GM21576 (cell line): ENCODE measurements around the gene CCDC171.

Experiments
- ATAC-seq: cut with Tn5 transposase; IDR thresholded peaks from one replicate; pipeline ENCODE4 v1.9.1; 2021; ENCODE audit warnings: mild to moderate bottlenecking, moderate library complexity; ENCODE audit not compliant: unreplicated experiment

Gene CCDC171

DNA sequence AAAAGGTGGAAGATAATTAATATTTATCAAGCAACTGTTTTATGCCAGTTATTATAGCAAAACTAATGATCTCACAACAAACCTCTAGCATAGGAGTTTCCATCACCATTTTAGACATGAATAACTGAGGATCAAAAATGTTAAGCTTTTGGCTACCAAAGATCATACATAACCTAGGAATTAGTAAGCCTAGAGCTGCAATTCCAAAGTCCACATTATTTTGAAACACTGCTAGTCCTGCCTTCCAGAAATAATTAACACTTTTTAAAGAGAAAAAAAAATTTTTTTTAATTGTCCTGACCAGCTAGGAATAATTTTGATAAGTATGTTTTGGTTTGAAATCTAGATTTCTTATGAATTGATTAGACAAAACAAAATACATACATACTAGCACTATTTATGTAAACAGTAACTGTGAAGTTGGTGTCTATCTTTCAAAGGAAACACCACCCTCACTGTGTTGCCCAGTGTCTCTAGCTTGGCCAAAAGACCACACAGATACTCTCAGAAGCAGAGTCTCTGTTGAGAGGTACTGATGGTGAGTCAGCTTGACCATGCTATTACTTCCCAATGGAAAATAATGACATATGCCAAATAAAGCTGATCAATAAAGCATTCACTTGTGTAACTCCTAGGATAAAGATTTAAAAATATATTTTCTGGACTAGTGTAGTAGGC is 422.4 kb downstream of the CCDC171 start:
- no peak for ATAC-seq

DNA sequence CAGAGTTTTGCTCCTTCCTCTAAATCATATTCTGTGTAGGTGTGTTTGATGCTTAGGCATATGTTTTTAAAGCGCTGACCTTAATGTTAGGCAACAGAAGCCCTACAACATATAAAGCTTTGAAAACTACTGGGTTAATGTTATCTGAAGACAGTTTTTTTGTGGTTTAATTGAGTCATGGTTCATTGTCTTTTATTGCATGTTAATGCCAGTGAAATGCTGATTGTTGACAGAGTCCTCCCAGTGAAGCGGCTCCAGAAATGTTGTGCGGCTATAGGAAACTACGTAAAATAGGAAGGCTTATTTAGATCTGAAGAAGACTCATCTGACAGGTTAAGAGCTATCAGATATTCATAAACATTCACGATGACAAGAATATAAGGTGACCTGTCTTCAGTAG is 424.6 kb downstream of the CCDC171 start:
- ATAC-seq = no peak

DNA sequence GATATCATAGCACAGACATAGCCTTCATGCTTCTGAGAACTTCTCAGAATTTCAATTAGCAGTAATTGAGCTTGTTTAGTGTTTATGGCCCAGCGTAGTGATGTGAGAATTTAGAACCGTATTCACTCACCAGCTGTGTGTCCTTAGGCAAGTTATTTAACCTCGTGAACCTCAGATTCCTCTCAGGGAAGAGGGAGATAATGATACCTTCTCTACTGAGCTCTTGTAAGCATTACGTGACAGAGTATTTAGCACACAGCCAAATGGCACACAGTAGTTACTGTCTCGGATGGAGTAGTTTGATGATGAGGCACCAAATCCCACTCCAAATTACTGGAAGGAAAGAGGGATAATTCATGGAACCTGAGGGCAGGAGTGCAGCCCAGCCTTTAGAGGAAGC is 429.3 kb downstream of the CCDC171 start:
- ATAC-seq = no peak

DNA sequence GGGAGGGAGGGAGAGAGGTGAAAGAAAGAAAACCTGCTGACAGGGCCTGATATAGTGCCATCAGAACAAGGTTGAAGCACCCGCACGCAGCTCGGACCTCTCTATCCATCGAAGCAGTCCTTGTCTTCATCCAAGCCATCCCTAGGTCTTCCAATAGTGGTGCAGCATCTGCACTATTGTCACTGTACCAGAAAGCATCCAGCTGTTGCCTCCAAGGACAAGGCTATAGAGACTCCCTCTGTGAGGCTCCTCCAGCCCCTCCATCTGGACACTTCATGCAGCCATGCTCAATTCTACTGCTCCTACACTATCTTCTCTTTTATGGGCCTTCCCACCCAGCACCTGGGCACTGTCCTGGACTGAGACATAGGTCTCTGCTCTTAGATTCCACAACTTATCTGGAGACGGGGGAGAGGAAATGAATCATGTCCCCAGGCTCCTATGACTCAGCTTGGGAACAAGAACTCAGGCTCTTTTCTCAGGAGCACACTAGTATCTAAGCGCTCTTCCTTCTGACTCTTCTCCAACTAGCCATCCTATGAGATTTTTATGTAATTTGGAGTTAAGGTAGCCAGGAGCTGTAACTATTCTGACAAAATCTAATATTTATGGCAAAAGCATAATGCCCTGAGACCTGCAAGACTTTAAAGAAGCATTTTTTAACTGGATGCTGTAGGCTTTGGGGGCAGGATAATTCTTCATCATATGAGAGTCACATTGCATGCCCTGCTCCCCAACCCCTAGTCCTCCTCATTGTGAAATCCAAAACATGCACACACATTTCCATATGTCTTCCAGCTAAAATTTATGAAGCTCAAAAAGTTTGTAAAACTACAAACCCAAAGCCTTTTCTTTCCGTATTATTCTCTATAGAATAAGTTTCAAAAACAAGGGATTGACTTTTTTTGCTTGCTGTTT is 446.8 kb downstream of the CCDC171 start:
- ATAC-seq = no peak

DNA sequence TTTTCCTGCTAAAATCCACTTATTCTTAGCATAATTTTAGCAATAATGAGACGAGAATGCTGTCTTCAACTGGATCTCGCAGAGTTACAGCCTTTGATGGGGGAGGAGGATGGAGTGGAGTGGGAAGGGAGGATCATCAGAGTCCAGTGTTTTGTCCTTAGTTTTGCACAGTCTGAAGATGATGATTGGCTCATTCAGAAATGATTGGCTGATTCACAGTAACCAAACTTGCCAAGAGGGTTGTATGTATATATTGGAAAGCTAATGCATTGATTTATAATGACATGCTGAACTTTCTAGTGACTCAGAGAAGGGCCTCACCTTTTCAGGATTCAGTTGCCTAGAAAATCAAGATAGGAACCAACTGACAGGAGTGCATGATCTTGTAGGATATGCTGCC is 448.0 kb downstream of the CCDC171 start:
- ATAC-seq = no peak

DNA sequence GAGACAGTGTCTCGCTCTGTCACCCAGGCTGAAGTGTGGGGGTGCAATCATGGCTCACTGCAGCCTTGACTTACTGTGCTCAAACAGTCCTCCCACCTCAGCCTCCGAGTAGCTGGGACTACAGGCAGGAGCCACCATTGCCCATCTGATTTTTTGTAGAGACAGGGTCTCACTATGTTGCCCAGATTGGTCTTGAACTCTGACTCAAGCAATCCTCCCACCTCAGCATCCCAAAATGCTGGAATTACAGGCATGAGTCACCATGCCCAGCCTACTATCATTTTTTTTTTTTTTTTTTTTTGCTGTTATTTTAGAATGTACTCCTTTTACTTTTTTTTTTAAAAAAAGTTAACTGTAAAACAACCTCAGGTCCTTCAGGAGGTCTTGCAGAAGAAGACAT is 449.0 kb downstream of the CCDC171 start:
- ATAC-seq = no peak

DNA sequence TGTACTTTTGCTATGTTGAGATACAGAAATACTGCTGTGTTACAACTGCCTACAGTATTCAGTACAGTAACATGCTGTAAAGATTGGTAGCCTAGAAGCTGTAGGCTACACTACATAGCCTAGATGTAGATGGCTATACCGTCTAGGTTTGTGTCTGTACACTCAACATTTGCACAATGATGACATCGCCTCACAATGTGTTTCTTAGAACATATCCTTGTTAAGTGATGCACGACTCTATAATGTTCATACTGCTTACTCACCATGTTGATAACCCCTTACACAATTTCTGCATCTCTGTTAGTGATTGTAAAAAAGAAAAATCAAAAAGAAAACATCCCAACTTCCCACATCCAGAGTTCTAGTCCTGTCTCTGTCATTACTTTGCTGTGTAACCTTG is 450.0 kb downstream of the CCDC171 start:
- ATAC-seq = no peak

DNA sequence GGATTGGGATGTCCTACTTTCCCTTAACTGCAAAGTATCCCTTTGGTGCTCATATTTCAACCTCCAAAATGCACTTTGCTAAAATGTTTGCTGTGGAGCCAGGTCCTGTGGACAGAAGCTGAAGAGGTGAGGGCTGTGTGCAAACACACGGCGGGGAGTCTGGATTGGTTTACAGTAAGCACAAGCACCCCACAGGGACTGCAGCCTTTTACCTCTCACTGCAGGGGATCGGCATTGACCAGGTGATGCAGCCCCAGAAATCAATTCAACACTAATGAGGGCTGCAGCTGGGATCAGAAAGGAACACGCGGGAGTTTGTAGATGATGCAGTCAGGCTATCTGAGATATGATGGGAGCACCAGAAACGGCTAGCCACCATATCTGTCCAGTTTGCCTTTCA is 450.9 kb downstream of the CCDC171 start:
- no peak for ATAC-seq

DNA sequence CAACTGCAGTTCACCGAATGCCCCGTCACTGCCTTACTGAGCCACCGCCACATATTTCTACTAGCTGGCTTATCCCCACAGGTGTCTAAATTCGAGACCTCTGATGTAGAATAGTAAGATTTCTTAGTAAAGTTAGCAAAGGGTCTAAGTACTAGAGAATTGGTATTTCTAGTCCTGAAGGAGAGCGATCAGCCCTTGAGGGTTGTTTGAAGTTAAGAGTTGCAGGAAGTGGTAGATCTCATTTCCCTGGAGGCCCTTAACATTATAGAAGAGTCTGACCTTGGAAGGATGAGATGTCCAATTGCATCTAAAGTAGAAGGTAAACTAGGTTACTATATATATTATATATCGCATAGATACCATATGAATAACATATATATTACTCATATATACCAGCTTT is 451.8 kb downstream of the CCDC171 start:
- no peak for ATAC-seq

DNA sequence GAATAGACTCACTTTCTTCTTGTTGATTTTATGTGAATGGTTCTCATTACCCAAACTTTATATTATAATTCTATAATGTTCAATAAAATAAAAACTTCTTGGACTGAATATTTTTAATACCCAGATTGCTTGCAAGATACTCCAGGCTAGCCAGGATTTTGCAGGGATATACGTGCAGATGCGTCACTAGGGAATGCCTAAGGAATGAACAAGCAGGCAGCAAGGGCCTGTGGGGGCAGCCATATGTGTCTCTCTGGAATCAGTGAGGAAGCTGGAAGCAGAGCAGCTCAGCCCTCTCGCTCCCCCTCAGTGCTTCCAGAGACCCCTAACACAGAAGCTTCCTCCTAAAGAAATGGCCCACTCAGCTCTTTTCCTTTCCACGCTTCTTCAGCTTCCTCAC is 457.4 kb downstream of the CCDC171 start:
- ATAC-seq = no peak

DNA sequence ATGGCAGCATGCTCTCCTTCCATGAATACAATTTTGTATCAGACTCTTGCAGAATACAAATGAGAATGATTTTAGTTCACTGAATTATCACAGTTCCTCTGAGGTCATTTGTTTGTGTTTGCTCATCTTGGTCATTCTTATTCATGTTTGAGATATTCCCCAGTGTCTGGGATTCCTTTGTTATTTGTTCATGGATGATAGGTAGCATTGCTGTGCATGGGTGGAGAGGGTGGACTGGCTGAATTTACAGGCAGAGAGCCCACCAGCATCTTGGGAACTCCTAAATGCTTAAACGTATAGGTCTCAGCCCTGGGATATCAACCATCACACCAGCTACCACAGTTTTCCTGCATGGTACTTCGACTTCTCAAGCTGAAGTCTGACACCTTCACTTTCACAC is 459.8 kb downstream of the CCDC171 start:
- ATAC-seq = no peak

DNA sequence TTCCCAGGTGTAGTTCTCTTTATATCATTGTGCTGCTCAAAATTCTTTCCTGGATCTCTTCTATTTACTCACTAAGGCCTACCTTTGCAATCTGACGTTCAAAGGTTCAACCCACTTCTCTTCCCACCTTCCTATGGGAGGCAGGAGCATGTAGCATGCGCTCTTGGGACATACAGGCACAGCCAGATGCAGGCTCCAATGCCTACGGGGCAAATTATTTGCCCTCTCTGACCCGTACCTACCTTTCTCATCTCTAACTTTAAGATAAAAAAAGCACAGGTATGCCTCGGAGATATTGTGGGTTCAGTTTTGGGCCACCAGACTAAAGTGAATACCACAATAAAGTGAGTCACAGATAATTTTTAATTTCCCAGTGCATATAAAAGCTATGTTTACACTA is 460.5 kb downstream of the CCDC171 start:
- no peak for ATAC-seq

DNA sequence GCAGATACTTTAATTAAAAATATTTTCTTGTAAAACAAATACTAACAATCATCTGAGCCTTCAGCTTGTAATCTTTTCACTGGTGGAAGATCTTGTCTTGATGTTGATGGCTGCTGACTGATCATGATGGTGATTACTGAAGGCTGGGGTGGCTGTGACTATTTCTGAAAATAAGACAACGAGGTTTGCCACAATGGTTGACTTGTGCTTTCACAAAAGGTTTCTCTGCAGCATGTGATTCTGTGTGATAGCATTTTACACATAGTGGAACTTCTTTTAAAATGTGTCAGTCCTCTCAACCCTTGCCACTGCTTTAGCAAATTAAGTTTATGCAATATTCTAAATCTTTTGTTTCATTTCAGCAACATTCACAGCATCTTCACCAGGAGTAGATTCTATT is 461.0 kb downstream of the CCDC171 start:
- no peak for ATAC-seq

DNA sequence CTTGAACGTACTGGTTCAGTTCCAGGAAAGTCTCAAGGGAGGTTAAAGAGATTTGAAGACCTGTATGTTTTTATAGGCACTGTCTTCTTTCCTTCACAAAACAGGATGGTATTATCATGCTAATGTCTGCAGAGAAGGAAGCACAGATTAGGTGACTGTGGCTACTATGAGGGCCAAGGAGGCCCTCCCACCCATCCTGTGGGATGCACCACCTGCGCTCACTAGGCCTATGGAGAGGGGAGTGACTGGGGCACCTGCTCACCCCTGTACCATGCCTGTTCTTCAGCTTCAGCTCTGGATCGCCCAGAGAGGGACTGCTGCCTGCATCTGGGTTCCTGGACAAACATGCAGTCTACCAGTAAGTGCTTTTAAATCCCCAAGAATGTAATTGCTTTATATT is 469.4 kb downstream of the CCDC171 start:
- no peak for ATAC-seq

DNA sequence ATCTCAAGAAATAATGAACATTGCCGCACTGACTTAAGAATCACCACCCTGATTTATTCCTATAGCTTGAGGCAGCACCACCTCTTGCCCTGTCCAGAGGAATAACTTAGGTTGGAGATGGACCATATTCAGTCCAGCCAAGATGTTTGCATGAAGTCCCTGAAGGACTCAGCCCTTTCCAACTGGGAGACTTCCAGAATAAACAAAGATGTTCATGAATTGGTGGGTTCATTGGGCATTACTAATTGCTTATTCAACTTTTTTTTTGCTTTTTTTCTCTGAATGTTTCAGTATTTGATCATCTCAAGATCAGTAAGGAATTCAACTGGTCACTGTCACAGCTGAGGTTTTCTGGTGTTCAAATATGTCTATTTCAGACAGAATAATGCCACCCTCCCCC is 470.6 kb downstream of the CCDC171 start:
- ATAC-seq = no peak
